ENCODE data around the gene HEG1. TPM values are rescaled to one million over a fixed set of nuclear protein-coding genes. Genes with fewer than 3 reads are reported as not detected.

The HEG1 gene
- total RNA-seq, 1 experiment from 2014 or later: 8.6 TPM

- no peaks in the 10 kb centered on the region for H3K36me3 Mint-ChIP-seq (ENCODE audit: insufficient read depth, unreplicated experiment)
- no peak overlapping the region for H3K4me3 Mint-ChIP-seq (ENCODE audit: unreplicated experiment)
- H3K4me1 Mint-ChIP-seq (ENCODE audit: insufficient read depth, unreplicated experiment): peaks cover 6% of the 10 kb centered on the region
- intact Hi-C loops (cut with micrococcal nuclease): no loop called here
- no peaks in the 10 kb centered on the region for H3K9me3 Mint-ChIP-seq (ENCODE audit: unreplicated experiment)
- no peak for DNase-seq (ENCODE audit: unreplicated experiment)
- POLR2A ChIA-PET: no interaction called here
- no peak overlapping the region for H3K27ac Mint-ChIP-seq (ENCODE audit: low read depth, unreplicated experiment)
- no peaks in the 10 kb centered on the region for H3K27me3 Mint-ChIP-seq (ENCODE audit: insufficient read depth, unreplicated experiment)
- CTCF ChIA-PET: interaction anchor here (0.7 to 1.4 kb wide), 2 partner anchors 16 to 35 kb away, joined by 3 to 7 read pairs; no protein-coding TSS in a partner anchor
- no peak for TF ChIP-seq CTCF (IDR thresholded peaks at IDR 0.05; ENCODE audit: unreplicated experiment)
- BruUV-seq (replicated peaks): no TSS peak
These were observed 103.4 kb downstream of the HEG1 start for GRCh38 chr3:124952282-124952855.

GRCh38 chr3:124951511-124952281 is 104.1 kb downstream of the HEG1 start:
- intact Hi-C loops (cut with micrococcal nuclease): no loop called here
- Mint-ChIP-seq H3K36me3 (ENCODE audit: insufficient read depth, unreplicated experiment) (no peaks in the 10 kb centered on the region), H3K9me3 (ENCODE audit: unreplicated experiment) (no peaks in the 10 kb centered on the region), H3K4me1 (ENCODE audit: insufficient read depth, unreplicated experiment) (peaks cover 6% of the 10 kb centered on the region), H3K27ac (ENCODE audit: low read depth, unreplicated experiment) (no peak overlapping the region), H3K4me3 (ENCODE audit: unreplicated experiment) (no peak overlapping the region), H3K27me3 (ENCODE audit: insufficient read depth, unreplicated experiment) (no peaks in the 10 kb centered on the region)
- BruUV-seq (replicated peaks): no TSS peak
- TF ChIP-seq CTCF (IDR thresholded peaks at IDR 0.05; ENCODE audit: unreplicated experiment): no peak
- ChIA-PET CTCF (interaction anchor here (0.5 to 1.4 kb wide), 5 partner anchors 15 to 483 kb away, joined by 3 to 7 read pairs (median 3); no protein-coding TSS in a partner anchor), POLR2A (interaction anchor here (0.8 kb wide), 1 partner anchor 9 kb away, joined by 4 read pairs; no protein-coding TSS in a partner anchor)
- peak; percentile 9 for DNase-seq (ENCODE audit: unreplicated experiment)

GRCh38 chr3:124950026-124950425 is 105.8 kb downstream of the HEG1 start:
- ChIA-PET POLR2A (no interaction called here), CTCF (interaction anchor here (0.5 to 0.6 kb wide), 2 partner anchors 10 to 56 kb away, joined by 4 read pairs; no protein-coding TSS in a partner anchor)
- no peaks in the 10 kb centered on the region for H3K27me3 Mint-ChIP-seq (ENCODE audit: insufficient read depth, unreplicated experiment)
- peak overlapping the region; percentile 49 for H3K27ac Mint-ChIP-seq (ENCODE audit: low read depth, unreplicated experiment)
- H3K4me3 Mint-ChIP-seq (ENCODE audit: unreplicated experiment): no peak overlapping the region
- no peaks in the 10 kb centered on the region for H3K9me3 Mint-ChIP-seq (ENCODE audit: unreplicated experiment)
- no peaks in the 10 kb centered on the region for H3K36me3 Mint-ChIP-seq (ENCODE audit: insufficient read depth, unreplicated experiment)
- TF ChIP-seq CTCF (IDR thresholded peaks at IDR 0.05; ENCODE audit: unreplicated experiment): no peak
- intact Hi-C loops (cut with micrococcal nuclease): no loop called here
- no TSS peak for BruUV-seq (replicated peaks)
- no peak for DNase-seq (ENCODE audit: unreplicated experiment)
- H3K4me1 Mint-ChIP-seq (ENCODE audit: insufficient read depth, unreplicated experiment): peaks cover 6% of the 10 kb centered on the region

GRCh38 chr3:124942613-124943012 is 113.2 kb downstream of the HEG1 start:
- Mint-ChIP-seq H3K36me3 (ENCODE audit: insufficient read depth, unreplicated experiment) (no peaks in the 10 kb centered on the region), H3K4me1 (ENCODE audit: insufficient read depth, unreplicated experiment) (no peaks in the 10 kb centered on the region), H3K27me3 (ENCODE audit: insufficient read depth, unreplicated experiment) (no peaks in the 10 kb centered on the region), H3K4me3 (ENCODE audit: unreplicated experiment) (no peak overlapping the region), H3K27ac (ENCODE audit: low read depth, unreplicated experiment) (no peak overlapping the region), H3K9me3 (ENCODE audit: unreplicated experiment) (no peaks in the 10 kb centered on the region)
- ChIA-PET CTCF (interaction anchor here (2.1 kb wide), 1 partner anchor 14 kb away, joined by 6 read pairs; no protein-coding TSS in a partner anchor), POLR2A (interaction anchor here (0.9 to 1.5 kb wide), 2 partner anchors 8 to 9 kb away, joined by 3 to 4 read pairs; partner anchors contain the start of gene MUC13)
- TF ChIP-seq CTCF (IDR thresholded peaks at IDR 0.05; ENCODE audit: unreplicated experiment): no peak
- intact Hi-C loops (cut with micrococcal nuclease): no loop called here
- no TSS peak for BruUV-seq (replicated peaks)
- DNase-seq (ENCODE audit: unreplicated experiment): no peak

All from MCF 10A (cell line).